Activated T-cell treated with anti-CD3 and anti-CD28 coated beads, Interleukin-2, amount 50 U/mL, for 24 hours (primary cell): ENCODE measurements around the gene MFF.

Source experiments
- DNase-seq: peaks from one replicate; pipeline ENCODE4 v3.0.0-alpha.2; 2020
- H3K27ac Mint-ChIP-seq: 2 replicates; pipeline ENCODE4 v1.8.0; 2020; ENCODE audit warnings: mild to moderate bottlenecking, mixed read lengths
- H3K27me3 Mint-ChIP-seq: 2 replicates; pipeline ENCODE4 v1.8.0; 2020; ENCODE audit warnings: mixed read lengths
- H3K36me3 Mint-ChIP-seq: 2 replicates; pipeline ENCODE4 v1.8.0; 2020; ENCODE audit warnings: low read depth, mixed read lengths
- H3K4me1 Mint-ChIP-seq: 2 replicates; pipeline ENCODE4 v1.8.0; 2020; ENCODE audit warnings: low read depth, mixed read lengths
- H3K4me3 Mint-ChIP-seq: 2 replicates; pipeline ENCODE4 v1.8.0; 2020; ENCODE audit warnings: mild to moderate bottlenecking, moderate library complexity, mixed read lengths
- H3K9me3 Mint-ChIP-seq: 2 replicates; pipeline ENCODE4 v1.8.0; 2020; ENCODE audit warnings: mixed read lengths

The MFF gene

DNA sequence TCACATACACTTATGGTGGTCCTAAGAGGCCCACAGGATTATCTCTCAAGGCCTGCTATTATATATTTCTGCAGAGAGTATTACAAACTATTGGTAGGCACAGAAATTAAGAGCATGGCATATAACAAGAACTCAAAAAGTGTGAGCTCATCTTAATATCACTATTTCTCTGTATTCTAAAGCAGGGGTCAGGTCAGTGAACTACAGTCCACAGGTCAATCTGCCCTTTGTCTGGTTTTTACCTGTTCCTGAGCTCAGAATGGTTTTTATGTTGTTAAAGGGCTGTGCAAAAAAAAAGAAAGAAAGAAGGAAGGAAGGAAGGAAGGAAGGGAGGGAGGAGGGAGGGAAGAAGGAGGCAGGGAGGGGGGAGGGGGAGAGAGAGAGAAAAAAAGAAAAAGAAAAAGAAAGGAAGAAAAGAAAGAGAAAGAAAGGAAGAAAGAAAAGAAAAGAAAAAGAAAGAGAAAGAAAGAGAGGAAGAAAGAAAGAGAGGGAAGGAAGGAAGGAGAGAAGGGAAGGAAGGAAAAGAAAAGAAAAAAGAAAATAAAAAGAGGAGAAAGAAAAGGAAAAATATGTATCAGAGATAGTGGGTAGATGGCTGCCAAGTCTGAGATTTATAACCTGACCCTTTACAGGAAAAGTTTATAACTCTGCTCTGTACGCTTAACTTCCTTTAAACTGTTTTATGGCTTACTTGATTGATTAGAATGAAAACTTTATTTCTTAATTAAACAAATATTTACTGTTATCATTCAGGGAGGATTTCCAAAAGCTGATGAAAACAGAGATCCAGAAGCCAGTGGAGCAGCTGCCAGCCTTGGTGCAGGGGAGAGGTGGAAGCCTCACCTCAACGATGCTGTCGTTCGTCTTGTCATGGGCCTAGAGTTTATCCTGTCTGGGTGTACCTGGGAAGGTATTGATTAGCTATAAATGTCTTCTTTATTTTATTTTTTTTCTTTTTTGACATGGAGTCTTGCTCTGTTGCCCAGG is 73.9 kb downstream of the MFF start:
- no peak overlapping the region for H3K4me3 Mint-ChIP-seq
- H3K36me3 Mint-ChIP-seq = no peaks in the 10 kb centered on the region
- no peak for DNase-seq
- no peaks in the 10 kb centered on the region for H3K9me3 Mint-ChIP-seq
- no peaks in the 10 kb centered on the region for H3K27me3 Mint-ChIP-seq
- peaks cover 20% of the 10 kb centered on the region for H3K4me1 Mint-ChIP-seq
- no peak overlapping the region for H3K27ac Mint-ChIP-seq

- Mint-ChIP-seq H3K36me3 (no peaks in the 10 kb centered on the region), H3K4me1 (peaks cover 38% of the 10 kb centered on the region)
Observed at GRCh38 chr2:227401550-227401949, 76.5 kb downstream of the MFF start.

GRCh38 chr2:227402321-227402720 is 77.3 kb downstream of the MFF start:
- Mint-ChIP-seq H3K9me3 (no peaks in the 10 kb centered on the region), H3K27me3 (no peaks in the 10 kb centered on the region), H3K4me3 (no peak overlapping the region), H3K4me1 (peaks cover 43% of the 10 kb centered on the region), H3K36me3 (no peaks in the 10 kb centered on the region), H3K27ac (no peak overlapping the region)
- no peak for DNase-seq

More at GRCh38 chr2:227401550-227401949, 76.5 kb downstream of the MFF start:
- no peak overlapping the region for H3K4me3 Mint-ChIP-seq
- no peak for DNase-seq
- H3K9me3 Mint-ChIP-seq = no peaks in the 10 kb centered on the region
- H3K27ac Mint-ChIP-seq = no peak overlapping the region
- H3K27me3 Mint-ChIP-seq = no peaks in the 10 kb centered on the region

DNA sequence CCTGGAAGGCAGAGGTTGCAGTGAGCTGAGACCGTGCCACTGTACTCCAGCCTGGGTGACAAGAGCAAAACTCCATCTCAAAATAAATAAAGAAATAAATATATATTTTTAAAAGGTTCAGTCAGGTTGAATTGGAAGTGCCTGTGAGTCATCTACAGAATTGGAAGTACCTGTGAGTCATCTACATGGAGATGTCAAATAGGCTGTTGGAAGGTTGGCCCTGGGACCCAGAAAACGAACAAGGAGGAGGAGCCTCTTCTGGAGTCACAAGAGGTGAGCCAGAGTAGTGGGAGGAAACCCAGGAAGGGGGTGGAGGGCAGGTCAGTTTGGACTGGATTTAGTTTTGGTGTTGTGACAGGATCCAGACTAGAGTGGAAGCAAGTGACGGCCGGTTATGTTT is 77.9 kb downstream of the MFF start:
- H3K9me3 Mint-ChIP-seq = no peaks in the 10 kb centered on the region
- H3K4me1 Mint-ChIP-seq = peaks cover 41% of the 10 kb centered on the region
- H3K4me3 Mint-ChIP-seq = no peak overlapping the region
- H3K27ac Mint-ChIP-seq = no peak overlapping the region
- no peaks in the 10 kb centered on the region for H3K36me3 Mint-ChIP-seq
- no peaks in the 10 kb centered on the region for H3K27me3 Mint-ChIP-seq
- no peak for DNase-seq

DNA sequence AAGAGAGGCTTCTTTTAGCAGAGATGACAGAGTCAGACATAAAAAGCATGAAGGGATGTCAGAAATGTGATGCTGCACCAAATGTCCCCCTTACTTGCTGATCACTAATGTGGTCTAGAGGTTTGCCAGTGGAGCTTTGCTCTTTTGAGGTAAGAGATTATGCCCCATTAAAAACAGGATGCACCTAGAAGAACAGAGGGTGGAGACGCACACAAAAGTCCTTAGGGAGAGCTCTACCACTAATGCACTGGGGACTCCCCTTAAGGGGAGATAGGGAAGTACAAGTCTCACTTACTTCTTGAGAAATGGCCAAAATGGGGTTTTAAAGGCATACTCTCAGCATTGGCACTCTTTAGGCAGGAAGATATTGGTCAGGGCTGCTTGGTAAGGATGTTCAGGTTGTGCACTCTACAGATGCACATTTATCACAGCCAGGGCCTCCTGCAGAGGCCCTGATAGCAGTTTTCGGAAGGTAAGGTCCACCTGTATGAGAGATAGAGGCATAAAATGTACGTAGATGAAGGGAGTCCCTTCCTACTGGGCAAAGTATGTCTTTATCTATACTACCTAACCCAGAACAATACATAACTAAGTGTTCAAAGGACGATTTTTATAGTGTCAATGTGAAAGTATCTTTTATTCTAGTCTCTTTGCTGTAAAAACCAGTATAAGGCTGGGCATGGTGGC is 79.7 kb downstream of the MFF start:
- H3K36me3 Mint-ChIP-seq = no peaks in the 10 kb centered on the region
- no peaks in the 10 kb centered on the region for H3K9me3 Mint-ChIP-seq
- peaks cover 42% of the 10 kb centered on the region for H3K4me1 Mint-ChIP-seq
- H3K4me3 Mint-ChIP-seq = no peak overlapping the region
- no peaks in the 10 kb centered on the region for H3K27me3 Mint-ChIP-seq
- H3K27ac Mint-ChIP-seq = no peak overlapping the region
- no peak for DNase-seq

- H3K36me3 Mint-ChIP-seq = no peaks in the 10 kb centered on the region
- no peak for DNase-seq
- no peaks in the 10 kb centered on the region for H3K27me3 Mint-ChIP-seq
- no peaks in the 10 kb centered on the region for H3K9me3 Mint-ChIP-seq
- peaks cover 56% of the 10 kb centered on the region for H3K4me1 Mint-ChIP-seq
- no peak overlapping the region for H3K27ac Mint-ChIP-seq
- no peak overlapping the region for H3K4me3 Mint-ChIP-seq
Observed at GRCh38 chr2:227406177-227407031, 81.4 kb downstream of the MFF start.
